GM12891 (cell line): ENCODE data around the gene UBE2D3.

ENCODE experiments used
- DNase-seq: peaks from one replicate; pipeline ENCODE4 v3.0.0; 2011; ENCODE audit warnings: low spot score; ENCODE audit not compliant: insufficient read length
- FAIRE-seq: peaks from 2 replicates; lab custom pipeline; 2011; peaks lifted over from hg19 to GRCh38; lab: Jason Lieb, UNC
- PAX5 ChIP-seq: IDR thresholded peaks from 2 replicates; pipeline ENCODE4 v1.6.1; 2011; ENCODE audit warnings: low read length, moderate library complexity, mild to moderate bottlenecking; ENCODE audit not compliant: insufficient read depth, severe bottlenecking
- POLR2A ChIP-seq: IDR thresholded peaks from 2 replicates; pipeline ENCODE4 v1.6.1; 2011; ENCODE audit warnings: low read depth, low read length, control low read depth
- POLR2AphosphoS5 ChIP-seq: IDR thresholded peaks from 2 replicates; pipeline ENCODE4 v1.6.1; 2011; ENCODE audit warnings: low read depth, low read length, control low read depth
- POU2F2 ChIP-seq: IDR thresholded peaks from 2 replicates; pipeline ENCODE4 v1.6.1; 2011; ENCODE audit warnings: low read depth, mild to moderate bottlenecking, control low read depth, low read length, moderate library complexity
- SPI1 ChIP-seq: IDR thresholded peaks from 2 replicates; pipeline ENCODE4 v1.6.1; 2011; ENCODE audit warnings: low read depth, low read length, control low read depth
- TAF1 ChIP-seq: IDR thresholded peaks from 2 replicates; pipeline ENCODE4 v1.6.1; 2011; ENCODE audit warnings: low read depth, low read length, control low read depth

Gene UBE2D3

DNA sequence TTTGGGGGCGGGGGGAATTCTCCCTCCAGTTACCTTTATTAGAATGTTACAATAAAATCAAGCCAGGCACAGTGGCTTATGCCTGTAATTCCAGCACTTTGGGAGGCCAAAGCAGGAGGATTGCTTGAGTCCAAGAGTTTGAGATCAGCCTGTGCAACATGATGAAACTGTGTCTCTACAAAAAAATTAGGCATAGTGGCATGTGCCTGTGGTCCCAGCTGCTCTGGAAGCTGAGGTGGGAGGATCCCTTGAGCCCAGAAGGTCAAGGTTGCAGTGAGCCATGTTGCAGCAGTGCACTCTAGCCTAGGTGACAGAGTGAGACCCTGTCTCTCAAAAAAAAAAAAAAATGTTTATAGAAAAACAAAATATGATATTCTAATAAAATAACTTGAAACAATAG lies 5.3 kb upstream of the UBE2D3 start:
- no peak for TF ChIP-seq POLR2A
- TF ChIP-seq POLR2AphosphoS5: no peak
- no peak for TF ChIP-seq TAF1
- no peak for TF ChIP-seq SPI1
- TF ChIP-seq POU2F2: no peak
- TF ChIP-seq PAX5: no peak
- DNase-seq (no peak), FAIRE-seq (no peak)

DNA sequence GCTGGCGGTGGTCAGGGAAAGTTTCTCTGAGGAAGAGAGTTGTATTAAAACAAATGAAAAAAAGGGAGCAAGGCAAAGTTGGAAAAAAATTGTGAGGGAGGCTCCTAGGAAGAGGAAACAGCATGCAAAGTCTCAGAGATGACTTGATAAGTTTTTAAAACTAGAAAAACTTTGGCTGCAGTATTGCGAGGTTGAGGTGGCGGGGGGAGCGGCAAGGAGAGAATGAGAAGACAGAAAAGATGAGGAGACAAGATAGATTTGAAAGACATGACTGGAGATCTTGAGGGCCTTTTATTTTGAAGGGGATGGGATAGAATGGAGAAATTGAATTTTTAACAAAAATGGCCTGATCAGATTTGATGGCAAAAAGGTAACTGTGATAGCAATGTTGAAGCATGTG lies 4.8 kb upstream of the UBE2D3 start:
- no peak for TF ChIP-seq POLR2AphosphoS5
- no peak for TF ChIP-seq TAF1
- TF ChIP-seq SPI1: no peak
- TF ChIP-seq POLR2A: no peak
- no peak for TF ChIP-seq POU2F2
- TF ChIP-seq PAX5: no peak
- FAIRE-seq (no peak), DNase-seq (no peak)

DNA sequence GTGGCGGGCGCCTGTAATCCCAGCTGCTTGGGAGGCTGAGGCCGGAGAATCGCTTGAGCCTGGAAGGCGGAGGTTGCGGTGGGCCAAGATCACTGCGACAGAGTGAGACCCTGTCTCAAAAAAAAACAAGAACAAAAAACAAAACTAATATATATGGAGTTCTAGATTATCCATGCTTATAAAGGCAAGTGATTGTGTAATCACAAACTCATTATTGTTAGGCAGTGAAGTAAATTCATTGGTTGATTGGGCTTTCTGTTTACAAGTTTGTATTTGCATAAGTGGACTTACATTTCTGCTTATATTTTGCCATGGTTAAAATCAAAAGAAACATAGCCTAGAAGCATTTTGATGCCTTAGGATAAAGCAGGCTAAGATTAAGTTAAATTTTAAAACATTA lies 2.5 kb upstream of the UBE2D3 start:
- DNase-seq: no peak
- TF ChIP-seq POLR2AphosphoS5: no peak
- TF ChIP-seq SPI1: no peak
- FAIRE-seq: no peak

DNA sequence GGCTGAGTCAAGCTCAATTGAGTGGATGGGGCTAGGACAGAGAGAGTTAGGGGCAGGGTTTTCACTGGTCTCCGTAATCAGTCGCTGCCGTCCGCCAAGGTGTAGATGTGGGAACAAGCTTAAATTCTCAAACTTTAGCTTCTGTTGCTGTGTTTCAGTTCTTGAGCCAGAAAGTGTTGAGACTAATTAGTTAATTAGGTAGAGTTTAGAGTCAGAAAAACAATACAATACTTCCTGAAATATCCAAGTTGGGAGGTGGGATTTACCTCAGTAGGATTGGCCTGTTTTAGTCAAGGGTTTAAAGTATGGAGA lies 1.1 kb upstream of the UBE2D3 start:
- DNase-seq (no peak), FAIRE-seq (no peak)
- TF ChIP-seq POLR2AphosphoS5 (peak; percentile 52; the same call in 1 of the 2 replicates), PAX5 (no peak), SPI1 (no peak), POLR2A (peak; percentile 21; the same call in 1 of the 2 replicates), TAF1 (no peak; the same call in none of the 2 replicates), POU2F2 (no peak)

DNA sequence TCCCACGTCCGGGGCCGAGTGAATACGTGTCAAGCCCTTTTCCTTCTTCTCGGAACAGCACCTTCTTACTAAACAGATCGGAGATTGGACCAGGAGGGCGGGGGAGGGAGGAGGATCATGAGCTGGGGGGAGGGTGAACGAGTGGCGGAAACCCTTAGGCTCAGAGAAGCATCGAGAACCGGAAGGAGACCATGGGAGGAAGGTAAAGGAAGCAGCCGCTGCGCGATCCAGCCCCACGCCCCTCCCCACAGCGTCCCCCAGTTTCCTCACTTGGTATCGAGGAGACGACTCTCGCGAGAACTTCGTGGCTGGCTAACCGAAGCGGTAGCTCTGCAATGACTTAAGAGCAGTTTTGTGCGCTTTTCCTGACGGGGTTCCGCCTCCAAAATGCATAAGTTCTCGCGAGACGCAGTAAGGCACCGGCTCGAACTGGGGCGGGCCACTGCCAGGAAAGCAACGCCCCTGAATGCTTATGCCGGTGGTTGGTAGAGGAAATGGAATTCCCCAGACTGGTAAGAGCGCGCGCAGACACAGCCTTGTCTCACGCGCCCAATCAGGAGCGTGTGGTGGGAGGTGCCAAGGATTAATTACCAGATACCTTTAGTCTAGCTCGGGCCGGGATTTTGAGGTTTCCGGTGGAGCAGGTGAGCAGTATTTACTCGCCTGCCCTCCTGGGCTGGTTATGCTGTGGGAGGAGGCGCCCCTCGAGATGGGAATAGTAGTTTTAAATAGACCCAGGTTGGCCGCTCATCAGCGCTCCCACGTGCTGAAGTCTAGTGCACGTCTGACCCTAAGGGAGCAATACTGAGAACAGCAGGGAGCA lies 534 bp upstream of the UBE2D3 start:
- FAIRE-seq: no peak
- TF ChIP-seq TAF1: peak; percentile 66
- TF ChIP-seq PAX5: no peak
- peak; percentile 58 for TF ChIP-seq SPI1
- TF ChIP-seq POLR2A: peak; percentile 85
- TF ChIP-seq POLR2AphosphoS5: peak; percentile 85
- peak; percentile 49; the same call in 1 of the 2 replicates for TF ChIP-seq POU2F2
- peak; percentile 61 for DNase-seq

DNA sequence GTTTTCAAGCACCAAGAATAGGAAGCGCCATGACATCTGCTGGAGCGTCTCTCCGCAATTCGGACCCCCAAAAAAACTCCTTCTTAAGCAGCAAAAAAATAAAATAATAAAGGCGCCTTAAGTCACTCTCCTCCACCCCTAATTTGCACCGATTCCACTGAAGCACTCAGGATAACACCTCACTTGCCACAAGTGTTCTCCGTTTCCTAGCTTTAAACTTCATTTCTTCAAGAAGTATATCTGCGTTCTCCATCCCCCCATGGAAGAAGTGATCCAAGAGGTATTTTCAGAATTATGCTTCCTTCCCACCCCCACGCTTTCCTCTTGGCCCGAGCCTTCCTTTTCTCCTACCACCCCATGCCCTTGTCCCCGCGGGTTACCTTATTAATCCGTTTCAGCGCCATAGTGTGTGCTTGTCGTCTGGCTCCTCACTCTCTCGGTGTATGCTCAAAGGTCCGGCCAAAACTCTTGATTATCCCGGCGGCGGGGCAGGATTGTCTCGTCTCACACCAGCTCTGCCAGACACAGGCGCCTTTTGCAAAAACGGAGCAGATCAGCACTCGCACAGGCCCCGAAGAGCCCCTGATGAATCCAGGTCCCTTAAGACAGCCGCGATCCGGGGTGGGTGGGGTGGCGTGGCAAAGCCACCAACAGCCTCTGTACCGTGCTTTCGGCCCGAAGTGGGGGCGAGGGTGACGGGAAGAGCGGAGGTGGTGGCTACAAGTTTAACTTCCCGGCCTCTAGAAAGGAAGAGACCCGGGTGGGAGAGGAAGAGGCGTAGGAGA lies 1.1 kb downstream of the UBE2D3 start:
- FAIRE-seq (no peak), DNase-seq (no peak)
- TF ChIP-seq POLR2AphosphoS5 (no peak; the same call in 1 of the 2 replicates), PAX5 (no peak), POLR2A (peak; percentile 55), TAF1 (no peak), SPI1 (0 out of 2 replicates have a peak, but pooled peaks have one; percentile 13), POU2F2 (no peak)

DNA sequence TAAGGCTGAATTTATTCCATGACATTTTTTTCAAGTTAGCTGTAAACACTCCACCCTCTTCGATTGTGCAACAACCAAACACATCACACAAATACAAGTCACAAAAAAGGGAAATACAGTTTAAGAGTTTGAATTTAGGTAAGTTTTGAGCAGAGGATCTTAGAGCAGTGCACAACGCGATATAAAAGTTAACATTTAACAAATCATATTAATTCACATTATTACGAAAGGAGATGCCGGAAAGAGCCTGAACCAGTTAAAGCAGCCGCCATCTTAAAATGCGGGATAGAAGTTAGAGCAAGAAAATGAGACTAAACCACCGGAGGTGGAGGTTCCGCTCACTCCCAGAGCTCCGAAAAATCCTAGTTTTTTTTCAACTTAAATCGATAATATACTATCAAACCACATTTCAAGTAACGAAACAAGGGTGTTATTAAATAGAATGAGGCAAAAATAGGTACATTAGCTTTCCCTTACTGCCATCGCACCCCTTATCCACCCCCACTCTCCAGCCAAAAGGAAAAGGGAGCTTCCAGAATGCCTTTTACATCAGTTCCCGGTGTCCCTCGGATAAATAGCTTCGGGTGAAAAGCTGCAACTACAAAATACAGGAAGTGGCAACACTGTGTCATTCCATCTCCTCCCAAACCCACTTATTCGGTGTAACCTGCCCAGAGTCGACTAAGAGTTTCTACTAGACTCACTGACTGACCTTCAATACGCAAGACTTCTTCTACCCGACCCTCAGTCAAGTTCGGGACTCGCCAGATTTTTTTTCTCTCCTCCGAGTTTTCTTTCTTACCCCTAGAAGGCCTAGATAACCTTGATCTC lies 1.9 kb downstream of the UBE2D3 start:
- TF ChIP-seq POLR2AphosphoS5: no peak
- no peak for TF ChIP-seq TAF1
- TF ChIP-seq POU2F2: no peak
- TF ChIP-seq POLR2A: 0 out of 2 replicates have a peak, but pooled peaks have one; percentile 12
- TF ChIP-seq SPI1: peak; percentile 76
- no peak for TF ChIP-seq PAX5
- no peak for DNase-seq
- peak; percentile 68 for FAIRE-seq

DNA sequence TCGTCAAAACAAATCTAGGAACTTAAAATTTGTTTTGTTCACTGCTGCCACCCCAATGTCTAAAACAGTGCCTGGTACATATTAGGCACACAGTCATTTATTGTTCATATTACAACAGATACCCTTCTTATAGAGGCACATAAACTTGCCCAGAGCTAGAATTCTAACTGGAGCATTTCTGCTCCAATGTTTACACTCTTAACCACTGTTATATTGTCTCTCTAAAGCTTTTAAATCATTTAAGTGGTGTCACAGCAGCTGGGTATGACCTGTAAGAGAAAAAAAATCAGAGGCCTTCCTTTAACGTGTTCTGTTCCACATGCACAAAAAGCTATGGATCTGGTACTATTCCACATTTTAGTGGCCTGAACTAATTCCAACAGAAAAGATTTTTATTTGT lies 3.0 kb downstream of the UBE2D3 start:
- DNase-seq (no peak), FAIRE-seq (no peak)
- no peak for TF ChIP-seq POLR2AphosphoS5
- no peak for TF ChIP-seq PAX5
- no peak for TF ChIP-seq SPI1
- TF ChIP-seq TAF1: no peak
- TF ChIP-seq POU2F2: no peak

DNA sequence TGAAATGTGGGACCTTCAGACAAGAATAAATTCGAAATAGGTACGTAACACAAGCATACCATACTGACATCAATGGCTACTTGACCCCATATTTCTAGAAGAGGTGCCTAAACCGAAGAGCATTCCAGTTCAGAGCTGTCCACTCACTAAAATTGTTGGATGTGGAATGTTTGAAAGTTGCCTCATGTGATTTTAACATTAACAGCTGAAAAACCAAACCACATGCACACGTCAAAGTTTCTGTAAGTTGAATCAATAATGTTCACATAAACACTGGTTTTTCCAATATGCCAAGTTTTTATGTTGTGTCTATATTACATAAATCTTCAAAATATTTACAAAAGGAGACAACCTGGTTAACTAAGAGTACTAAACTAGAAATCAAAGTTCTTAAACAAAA lies 3.5 kb downstream of the UBE2D3 start:
- no peak for DNase-seq
- TF ChIP-seq SPI1 (no peak), TAF1 (no peak), POU2F2 (no peak), PAX5 (no peak), POLR2A (no peak), POLR2AphosphoS5 (no peak)
- peak; percentile 20 for FAIRE-seq

DNA sequence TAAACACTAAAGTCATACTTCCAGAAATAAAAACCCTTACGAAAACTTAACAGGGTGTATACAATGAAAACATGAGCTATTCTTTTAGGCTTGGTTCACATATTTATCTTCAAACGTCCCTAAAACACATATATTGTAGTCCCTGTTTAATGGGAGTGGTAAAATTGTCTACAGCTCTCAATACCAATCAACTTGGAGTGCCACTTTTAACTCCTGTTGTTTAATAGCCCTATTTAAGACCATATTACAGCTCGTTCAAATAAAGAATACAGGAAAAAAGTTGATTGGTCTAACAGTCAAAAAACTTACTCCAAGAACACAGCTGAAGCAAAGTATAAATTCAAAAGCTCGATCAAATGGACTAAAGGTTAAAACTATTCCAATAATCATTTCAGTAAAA lies 3.9 kb downstream of the UBE2D3 start:
- TF ChIP-seq SPI1 (no peak), POU2F2 (no peak), POLR2A (no peak), PAX5 (no peak), TAF1 (no peak), POLR2AphosphoS5 (no peak)
- FAIRE-seq: no peak
- no peak for DNase-seq
